Thyroid gland (tissue), 4 donors: ENCODE measurements around the gene METAP2. TPM values are rescaled to one million over a fixed set of nuclear protein-coding genes. Genes with fewer than 3 reads are reported as not detected.

Source experiments
- DNase-seq, 2 donors: peaks; one replicate each; pipeline ENCODE4 v3.0.0-alpha.2; 2019
- H3K27ac ChIP-seq, 3 donors: fragments of 200-600 bp; sonication (generic); 1 replicate in 2 of 3; 2 replicates in 1 of 3; pipeline ENCODE4 v1.5.1; 2016 to 2019; ENCODE audit warnings: mild to moderate bottlenecking in 1 of 3, moderate library complexity in 1 of 3
- H3K27me3 ChIP-seq: fragments of 200-600 bp; sonication (generic); one replicate; pipeline ENCODE4 v1.5.1; 2019
- H3K36me3 ChIP-seq, 2 donors: fragments of 200-600 bp; sonication (generic); one replicate each; pipeline ENCODE4 v1.5.1; 2016 to 2019
- H3K4me1 ChIP-seq, 2 donors: fragments of 200-600 bp; sonication (generic); one replicate each; pipeline ENCODE4 v1.5.1; 2017 to 2019
- H3K4me3 ChIP-seq, 3 donors: fragments of 200-600 bp; sonication (generic); replicated peaks in 1 of 3; 1 replicate in 2 of 3; 2 replicates in 1 of 3; pipeline ENCODE4 v1.5.1; 2016; ENCODE audit warnings: mild to moderate bottlenecking in 1 of 3
- H3K9me3 ChIP-seq: fragments of 200-600 bp; sonication (generic); one replicate; pipeline ENCODE4 v1.5.1; 2017
- CTCF ChIP-seq, 6 experiments: fragments of 200-600 bp in 3 of 6; fragments of 450-650 bp in 3 of 6; sonication (generic) in 3 of 6; IDR thresholded peaks; one replicate each; pipeline ENCODE4 v1.5.1; 2016 to 2019; ENCODE audit warnings: antibody characterized with exemption in 6 of 6, mild to moderate bottlenecking in 2 of 6, inconsistent platforms in 1 of 6, moderate library complexity in 1 of 6
- POLR2A ChIP-seq, 2 donors: fragments of 450-650 bp; IDR thresholded peaks; one replicate each; pipeline ENCODE4 v1.6.1; 2017; ENCODE audit warnings: antibody characterized with exemption in 2 of 2, mild to moderate bottlenecking in 2 of 2, moderate library complexity in 1 of 2
- WGBS, 2 donors: methylation state at CpG; one replicate each; pipeline ENCODE4 v1.1.5; 2017; 5-methylcytosine and 5-hydroxymethylcytosine counted together
- intact Hi-C: fragments of 100-400 bp; cut with DNase I; formaldehyde crosslinking; loops from one replicate; pipeline ENCODE4 v1.15.1; 2023
- total RNA-seq, 4 donors: library from RNA; depleted of rRNA; stranded (reverse); fragments of >200 nt; gene quantifications; one replicate each; pipeline ENCODE4 v1.2.3, GENCODE V29; 2016

Gene METAP2
- total RNA-seq, 4 donors from 2014 or later: 46.1 to 64.9 (median 54.9) TPM

GRCh38 chr12:95546491-95546813, 72.5 kb downstream of the METAP2 start:
- TF ChIP-seq POLR2A (IDR thresholded peaks at IDR 0.05) (no peak), CTCF (IDR thresholded peaks at IDR 0.05) (no peak)
- intact Hi-C loops: no loop called here

GRCh38 chr12:95547522-95548055, 73.6 kb downstream of the METAP2 start:
- intact Hi-C loops: no loop called here
- Histone ChIP-seq H3K4me1 (peaks cover 0 to 3% of the 10 kb centered on the region in 2 donors), H3K9me3 (no peaks in the 10 kb centered on the region), H3K27me3 (no peaks in the 10 kb centered on the region), H3K36me3 (no peaks in the 10 kb centered on the region), H3K4me3 (peak overlapping the region in 2 of 3 donors; percentile 72 to 81), H3K27ac (peak overlapping the region in 1 of 3 donors; percentile 52)
- no peak for TF ChIP-seq POLR2A (IDR thresholded peaks at IDR 0.05)
- no peak for TF ChIP-seq CTCF (IDR thresholded peaks at IDR 0.05)
- WGBS, 2 donors: 47% methylated on average over 9 of the region's 9 CpGs
- DNase-seq: no peak

More at GRCh38 chr12:95546491-95546813, 72.5 kb downstream of the METAP2 start:
- H3K27ac ChIP-seq: no peak overlapping the region
- H3K9me3 ChIP-seq: no peaks in the 10 kb centered on the region
- no peak for DNase-seq
- WGBS, 2 donors: 75 to 82% methylated on average over 9 of the region's 9 CpGs
- no peaks in the 10 kb centered on the region for H3K27me3 ChIP-seq
- peaks cover 0 to 3% of the 10 kb centered on the region in 2 donors for H3K4me1 ChIP-seq
- H3K4me3 ChIP-seq: no peak overlapping the region
- no peaks in the 10 kb centered on the region for H3K36me3 ChIP-seq

- 3 to 14% methylated on average over 4 to 13 of the region's 50 CpGs for WGBS, 2 donors
- Histone ChIP-seq H3K4me3 (peak overlapping the region; percentile 72 to 87 (median 81)), H3K9me3 (no peaks in the 10 kb centered on the region), H3K27me3 (no peaks in the 10 kb centered on the region), H3K36me3 (no peaks in the 10 kb centered on the region), H3K4me1 (peaks cover 0 to 3% of the 10 kb centered on the region in 2 donors), H3K27ac (peak overlapping the region; percentile 45 to 76 (median 52))
- peak; percentile 48 to 53 for DNase-seq
- intact Hi-C loops: no loop called here
- no peak for TF ChIP-seq CTCF (IDR thresholded peaks at IDR 0.05)
- TF ChIP-seq POLR2A (IDR thresholded peaks at IDR 0.05): no peak
Observed at GRCh38 chr12:95548056-95548538, 74.1 kb downstream of the METAP2 start.

- intact Hi-C loops: no loop called here
- DNase-seq: peak; percentile 60 to 67
- Histone ChIP-seq H3K4me1 (peaks cover 0 to 3% of the 10 kb centered on the region in 2 donors), H3K36me3 (no peaks in the 10 kb centered on the region), H3K4me3 (peak overlapping the region; percentile 72 to 87 (median 81)), H3K27ac (peak overlapping the region; percentile 45 to 76 (median 52)), H3K9me3 (no peaks in the 10 kb centered on the region), H3K27me3 (no peaks in the 10 kb centered on the region)
- TF ChIP-seq CTCF (IDR thresholded peaks at IDR 0.05) (no peak), POLR2A (IDR thresholded peaks at IDR 0.05) (peak in 1 of 2 donors; percentile 84)
- 12 to 15% methylated on average over 19 to 27 of the region's 98 CpGs for WGBS, 2 donors
Observed at GRCh38 chr12:95548539-95549391, 74.8 kb downstream of the METAP2 start.
